IPS-20b (cell line): ENCODE measurements around the gene CA4.
A peak's percentile ranks its signal among the peaks of the same experiment; 100 is the strongest.

Experiments used
- H3K27ac ChIP-seq: one replicate; pipeline ENCODE4 v1.5.1; 2013; ENCODE audit warnings: low read length
- H3K27me3 ChIP-seq: 2 replicates; pipeline ENCODE4 v1.6.1; 2013; ENCODE audit warnings: mild to moderate bottlenecking, low read length, inconsistent platforms; ENCODE audit not compliant: insufficient read depth
- H3K36me3 ChIP-seq: 2 replicates; pipeline ENCODE4 v1.6.1; 2013; ENCODE audit warnings: low read depth, mild to moderate bottlenecking, inconsistent platforms, low read length, moderate library complexity; ENCODE audit not compliant: insufficient read depth
- H3K4me1 ChIP-seq: 2 replicates; pipeline ENCODE4 v1.6.1; 2013; ENCODE audit warnings: mild to moderate bottlenecking, control low read depth, inconsistent platforms, low read length, moderate library complexity; ENCODE audit not compliant: insufficient read depth
- H3K4me3 ChIP-seq: 2 replicates; pipeline ENCODE4 v1.5.1; 2013; ENCODE audit warnings: mild to moderate bottlenecking, low read length, inconsistent platforms
- H3K9ac ChIP-seq: 2 replicates; pipeline ENCODE4 v1.6.1; 2013; ENCODE audit warnings: low read depth, mild to moderate bottlenecking, inconsistent platforms, low read length, moderate library complexity
- H3K9me3 ChIP-seq: 2 replicates; pipeline ENCODE4 v1.6.1; 2013; ENCODE audit warnings: mild to moderate bottlenecking, low read depth, low read length, inconsistent platforms; ENCODE audit not compliant: insufficient read depth

Gene CA4

GRCh38 chr17:60160829-60161501 is 11.2 kb downstream of the CA4 start:
- Histone ChIP-seq H3K4me1 (peaks cover 27% of the 10 kb centered on the region), H3K27ac (no peak overlapping the region), H3K9me3 (no peaks in the 10 kb centered on the region), H3K27me3 (peaks cover 12% of the 10 kb centered on the region; the same call in 1 of the 2 replicates), H3K9ac (no peak overlapping the region; the same call in 1 of the 2 replicates), H3K4me3 (no peak overlapping the region), H3K36me3 (no peaks in the 10 kb centered on the region)

DNA sequence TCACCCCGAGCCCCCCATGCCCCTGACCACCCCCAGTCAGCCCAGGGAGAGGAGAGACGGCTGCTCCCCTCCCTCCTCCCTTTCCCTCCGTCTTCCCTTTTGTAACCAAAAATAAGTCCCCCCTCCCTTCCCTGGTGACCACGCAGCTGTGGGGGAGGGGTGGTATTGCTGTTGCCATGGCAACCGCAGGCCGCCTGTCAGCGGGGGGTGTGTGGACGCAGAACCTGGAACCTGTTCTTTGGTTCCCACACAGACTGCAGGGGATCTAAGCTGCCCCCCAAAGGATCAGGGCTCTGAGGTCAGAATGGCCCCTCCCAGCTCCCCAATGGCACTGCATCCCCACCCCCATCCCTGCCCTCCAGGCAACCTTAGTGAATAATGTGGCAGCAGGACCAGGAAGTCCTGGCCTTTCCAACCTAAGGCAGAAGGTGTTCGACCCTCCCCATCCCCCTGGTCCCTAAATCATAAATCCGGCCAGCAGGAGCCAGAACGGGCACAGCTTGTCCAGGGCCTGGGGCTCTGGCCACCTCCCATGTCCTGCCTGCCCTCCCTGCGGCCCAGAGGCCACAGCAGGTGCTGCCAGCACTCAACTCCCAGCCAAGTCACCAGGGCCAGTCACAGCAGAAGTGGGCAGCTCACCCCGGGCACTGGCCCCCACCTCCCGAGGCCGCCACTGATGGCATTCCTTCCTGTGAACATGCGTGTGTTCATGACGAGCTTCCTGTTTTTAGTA is 12.0 kb downstream of the CA4 start:
- H3K36me3 ChIP-seq: no peaks in the 10 kb centered on the region
- H3K4me1 ChIP-seq: peaks cover 27% of the 10 kb centered on the region
- H3K9me3 ChIP-seq: no peaks in the 10 kb centered on the region
- peaks cover 12% of the 10 kb centered on the region; the same call in 1 of the 2 replicates for H3K27me3 ChIP-seq
- H3K27ac ChIP-seq: no peak overlapping the region
- H3K4me3 ChIP-seq: peak overlapping the region; percentile 11; the same call in 1 of the 2 replicates
- H3K9ac ChIP-seq: no peak overlapping the region

- Histone ChIP-seq H3K4me1 (peaks cover 25% of the 10 kb centered on the region), H3K9ac (no peak overlapping the region), H3K27me3 (peaks cover 9% of the 10 kb centered on the region; the same call in 1 of the 2 replicates), H3K36me3 (no peaks in the 10 kb centered on the region), H3K27ac (no peak overlapping the region), H3K4me3 (no peak overlapping the region), H3K9me3 (no peaks in the 10 kb centered on the region)
These were observed 13.5 kb downstream of the CA4 start for GRCh38 chr17:60163108-60163784.

DNA sequence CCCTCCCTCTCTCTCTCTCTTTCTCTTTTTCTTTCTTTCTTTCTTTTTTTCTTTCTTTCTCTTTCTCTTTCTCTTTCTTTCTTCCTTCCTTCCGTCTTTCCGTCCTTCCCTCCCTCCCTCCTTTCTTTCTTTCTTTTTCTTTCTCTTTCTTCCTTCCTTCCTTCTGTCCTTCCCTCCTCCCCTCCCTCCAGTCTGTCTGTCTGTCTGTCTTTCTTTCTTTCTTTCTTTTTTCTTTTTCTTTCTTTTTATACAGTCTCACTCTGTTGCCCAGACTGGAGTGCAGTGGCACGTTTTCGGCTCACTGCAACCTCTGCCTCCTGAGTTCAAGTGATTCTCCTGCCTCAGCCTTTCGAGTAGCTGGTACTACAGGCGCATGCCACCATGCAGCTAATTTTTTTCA is 14.4 kb downstream of the CA4 start:
- H3K4me1 ChIP-seq: peaks cover 18% of the 10 kb centered on the region
- no peak overlapping the region for H3K27ac ChIP-seq
- H3K9ac ChIP-seq: no peak overlapping the region

DNA sequence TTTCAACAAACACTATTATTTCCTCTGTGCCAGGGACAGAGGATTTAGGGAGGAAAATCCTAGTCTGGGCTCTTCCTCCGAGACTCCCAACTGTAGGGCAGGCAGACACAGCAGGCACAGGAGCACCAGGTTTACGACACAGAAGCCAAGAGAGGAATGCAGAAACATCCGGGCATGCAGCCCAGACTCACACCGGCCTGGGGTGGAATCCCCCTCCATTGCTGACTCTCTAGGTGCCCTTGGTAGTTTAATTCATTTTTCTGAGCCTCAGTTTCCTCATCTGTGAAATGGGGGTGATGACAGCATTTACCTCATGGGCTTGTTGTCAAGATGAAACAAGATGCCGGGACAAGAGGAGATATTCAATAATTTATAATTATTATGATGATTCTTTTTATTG is 14.9 kb downstream of the CA4 start:
- no peak overlapping the region for H3K9ac ChIP-seq
- peaks cover 14% of the 10 kb centered on the region for H3K4me1 ChIP-seq
- no peak overlapping the region for H3K27ac ChIP-seq
- no peaks in the 10 kb centered on the region for H3K9me3 ChIP-seq
- no peak overlapping the region for H3K4me3 ChIP-seq
- H3K27me3 ChIP-seq: 0 out of 2 replicates have a peak, but pooled peaks cover 3% of the 10 kb centered on the region
- no peaks in the 10 kb centered on the region for H3K36me3 ChIP-seq

More for the DNA sequence above, 14.4 kb downstream of the CA4 start:
- no peak overlapping the region for H3K4me3 ChIP-seq
- no peaks in the 10 kb centered on the region for H3K9me3 ChIP-seq
- no peaks in the 10 kb centered on the region for H3K36me3 ChIP-seq
- peaks cover 3% of the 10 kb centered on the region; the same call in 1 of the 2 replicates for H3K27me3 ChIP-seq

GRCh38 chr17:60165223-60165622 is 15.4 kb downstream of the CA4 start:
- Histone ChIP-seq H3K27me3 (no peaks in the 10 kb centered on the region), H3K27ac (no peak overlapping the region), H3K36me3 (no peaks in the 10 kb centered on the region), H3K4me1 (peaks cover 14% of the 10 kb centered on the region), H3K9me3 (no peaks in the 10 kb centered on the region), H3K4me3 (no peak overlapping the region), H3K9ac (no peak overlapping the region)

DNA sequence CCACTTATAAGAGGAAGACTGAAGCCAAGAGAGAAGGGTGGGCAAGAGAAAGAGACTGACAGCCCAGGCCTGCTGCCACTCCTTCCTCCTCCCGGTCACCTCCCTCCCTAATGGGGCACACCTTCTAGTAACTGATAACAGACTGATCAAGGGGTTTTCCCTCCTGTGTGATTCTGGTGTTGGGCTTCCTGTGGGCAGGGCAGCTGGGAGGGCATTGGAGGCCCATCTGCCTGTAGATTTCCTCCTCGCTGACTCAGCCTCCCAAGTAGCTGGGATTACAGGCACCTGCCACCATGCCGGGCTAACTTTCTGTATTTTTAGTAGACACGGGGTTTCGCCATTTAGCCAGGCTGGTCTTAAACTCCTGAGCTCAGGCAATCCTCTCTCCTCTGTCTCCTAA is 16.2 kb downstream of the CA4 start:
- Histone ChIP-seq H3K4me1 (peaks cover 12% of the 10 kb centered on the region), H3K27me3 (no peaks in the 10 kb centered on the region), H3K36me3 (no peaks in the 10 kb centered on the region), H3K27ac (no peak overlapping the region), H3K9ac (no peak overlapping the region), H3K9me3 (no peaks in the 10 kb centered on the region), H3K4me3 (no peak overlapping the region)

DNA sequence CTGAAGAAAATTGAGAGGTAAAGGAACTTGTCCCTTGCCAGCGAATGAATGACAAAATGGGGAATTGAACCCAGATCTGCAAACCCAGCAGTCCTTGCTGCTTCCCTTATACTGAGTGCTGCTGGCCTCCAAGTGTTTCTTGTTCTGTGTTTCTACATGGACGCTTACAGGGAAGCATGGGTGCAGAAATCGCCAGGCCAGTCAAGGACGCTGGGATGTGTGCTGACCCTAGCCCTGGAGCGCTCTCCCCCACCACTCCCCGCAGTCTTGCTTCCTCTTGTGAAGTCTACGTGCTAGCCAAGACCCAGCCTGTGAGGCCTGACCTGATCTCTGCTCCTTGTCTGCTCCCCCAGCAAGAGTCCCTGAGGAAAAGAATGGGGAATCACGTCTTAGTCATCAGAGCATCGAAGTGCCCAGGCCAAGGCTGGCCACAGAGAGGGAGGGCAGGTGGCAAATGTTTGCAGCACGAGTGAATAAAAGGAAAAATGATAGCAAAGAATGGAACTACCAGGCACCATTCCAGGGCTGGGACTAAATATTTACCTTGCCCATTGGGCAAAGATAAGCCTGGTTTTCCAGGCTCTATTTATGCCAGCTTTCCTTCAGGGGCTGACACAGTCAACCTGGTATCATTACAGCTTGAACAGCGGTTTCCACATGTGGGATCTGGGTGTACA is 17.4 kb downstream of the CA4 start:
- H3K36me3 ChIP-seq: no peaks in the 10 kb centered on the region
- no peaks in the 10 kb centered on the region for H3K9me3 ChIP-seq
- H3K9ac ChIP-seq: no peak overlapping the region
- no peak overlapping the region for H3K27ac ChIP-seq
- no peaks in the 10 kb centered on the region for H3K27me3 ChIP-seq
- H3K4me1 ChIP-seq: no peaks in the 10 kb centered on the region; the same call in 1 of the 2 replicates
- no peak overlapping the region for H3K4me3 ChIP-seq

DNA sequence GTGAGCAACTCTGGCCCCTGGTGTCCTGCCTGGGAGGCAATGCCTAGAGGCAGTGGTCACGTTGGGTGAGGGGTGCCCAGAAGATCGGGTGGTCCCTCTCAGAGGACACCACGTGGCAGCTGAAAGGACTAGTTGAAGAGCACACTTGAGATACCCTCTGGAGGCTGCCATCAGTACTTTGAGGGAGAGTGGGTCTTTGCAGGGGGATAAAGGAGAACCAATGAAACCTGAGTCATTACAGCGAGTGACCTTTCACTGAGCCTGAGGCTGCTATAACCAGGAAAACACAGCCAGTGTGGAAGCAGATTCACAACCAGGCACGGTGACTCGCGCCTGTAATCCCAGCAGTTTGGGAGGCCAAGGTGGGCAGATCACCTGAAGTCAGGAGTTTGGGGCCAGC is 18.9 kb downstream of the CA4 start:
- no peaks in the 10 kb centered on the region for H3K27me3 ChIP-seq
- no peak overlapping the region for H3K9ac ChIP-seq
- no peaks in the 10 kb centered on the region for H3K4me1 ChIP-seq
- no peaks in the 10 kb centered on the region for H3K9me3 ChIP-seq
- H3K4me3 ChIP-seq: no peak overlapping the region
- H3K36me3 ChIP-seq: no peaks in the 10 kb centered on the region
- no peak overlapping the region for H3K27ac ChIP-seq

DNA sequence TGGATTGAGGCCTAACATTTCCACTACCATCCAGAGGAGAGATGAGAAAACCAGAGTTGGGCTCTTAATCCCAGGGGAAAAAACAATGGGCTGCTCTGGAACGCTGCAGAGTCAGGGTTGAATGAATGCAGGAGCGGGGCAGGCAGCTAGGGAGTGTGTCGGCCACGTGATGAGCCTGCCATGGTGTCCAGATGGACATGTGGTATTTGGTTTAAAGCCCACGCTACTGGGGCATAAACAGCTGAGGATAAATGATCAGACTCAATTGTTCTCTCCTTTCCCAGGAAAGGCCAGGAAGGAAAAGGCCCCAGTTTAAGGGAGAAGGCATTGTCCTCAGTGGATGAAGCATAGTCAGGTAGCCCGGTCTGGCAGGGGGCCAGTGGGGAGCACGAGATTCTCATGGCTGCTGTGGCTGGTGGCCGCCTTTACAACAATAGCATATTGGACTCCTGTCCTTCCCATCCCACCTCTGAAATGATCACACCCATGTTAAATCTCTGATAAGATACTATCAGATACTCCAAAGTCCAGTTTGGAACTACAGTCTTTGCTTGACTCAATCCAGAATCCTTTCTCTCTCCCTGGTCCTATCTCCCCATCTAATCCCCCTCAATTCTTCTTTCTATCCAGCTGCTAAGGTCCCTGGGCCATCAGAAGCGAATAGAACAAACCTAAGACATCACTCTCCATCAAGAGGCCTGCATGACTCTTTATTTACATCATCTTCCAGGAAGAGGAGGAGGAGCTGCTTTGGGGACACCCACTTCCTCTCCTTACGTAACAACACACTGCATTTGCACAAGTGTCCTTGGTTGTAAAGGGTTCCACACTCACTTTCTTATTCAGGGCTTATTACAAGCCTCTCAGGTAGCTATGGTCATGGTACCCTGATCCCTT is 20.4 kb downstream of the CA4 start:
- no peak overlapping the region for H3K9ac ChIP-seq
- H3K27me3 ChIP-seq: no peaks in the 10 kb centered on the region
- H3K36me3 ChIP-seq: no peaks in the 10 kb centered on the region
- no peak overlapping the region for H3K27ac ChIP-seq
- H3K9me3 ChIP-seq: no peaks in the 10 kb centered on the region
- no peak overlapping the region for H3K4me3 ChIP-seq
- H3K4me1 ChIP-seq: no peaks in the 10 kb centered on the region
